ENCODE measurements around the gene TBXA2R. TPM values are rescaled to one million over a fixed set of nuclear protein-coding genes. Genes with fewer than 3 reads are reported as not detected.

TBXA2R gene
- total and polyA plus RNA-seq, 2 of the 8 experiments (the other 6 are each of a cell fraction or from before 2014, with no cell fraction given): 0.39 to 0.50 TPM

DNA sequence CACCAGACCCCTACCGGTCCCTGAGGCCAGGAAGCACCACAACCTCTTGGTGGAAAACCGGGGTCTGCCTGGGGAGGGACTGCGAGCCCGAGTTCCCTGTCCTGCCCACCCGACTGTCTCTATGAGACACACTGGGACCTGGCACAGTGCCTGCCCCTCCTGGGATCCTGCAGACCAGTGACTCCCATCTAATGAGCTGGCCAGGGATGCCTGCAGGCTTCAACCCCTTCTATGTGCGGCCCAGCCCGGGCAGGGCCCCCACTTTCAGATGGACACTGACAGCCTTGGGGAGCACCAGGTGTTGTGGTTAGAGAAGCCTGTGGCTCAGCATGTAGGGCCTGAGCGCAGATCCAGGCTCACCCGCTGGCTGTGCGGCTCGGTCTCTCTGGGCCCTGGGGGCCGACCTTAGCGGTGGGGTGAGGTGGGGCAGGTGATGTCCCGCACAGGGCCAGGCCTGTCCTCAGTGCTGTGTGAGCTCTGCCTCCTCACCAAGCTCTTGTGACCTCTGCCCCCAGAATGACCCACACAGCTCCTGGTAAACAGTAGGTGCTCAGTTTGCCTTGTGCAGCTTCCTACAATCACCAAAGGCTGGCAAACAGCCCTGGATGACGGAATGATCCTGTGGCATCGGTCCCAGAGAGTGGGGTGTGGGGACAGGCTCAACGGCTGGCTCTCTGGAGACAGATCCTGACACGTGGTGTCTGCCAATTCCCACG, 37.8 kb upstream of the TBXA2R start:
- no peak for TF ChIP-seq POU5F1 (IDR thresholded peaks at IDR 0.05; ENCODE audit: low read depth, low read length)
- TF ChIP-seq FOSL1 (IDR thresholded peaks at IDR 0.05; ENCODE audit: insufficient read depth, low read depth, low read length): no peak
- TF ChIP-seq CREB1 (IDR thresholded peaks at IDR 0.05): no peak
- no peak overlapping the region for H2BK12ac ChIP-seq (ENCODE audit: low read depth, low read length)
- no peak overlapping the region for H2AFZ ChIP-seq (ENCODE audit: low read length)
- H3K14ac ChIP-seq (ENCODE audit: insufficient read length): no peak overlapping the region
- H3K4ac ChIP-seq (replicated peaks; ENCODE audit: insufficient read length, low read depth, low read length): no peak overlapping the region
- H3K4me1 ChIP-seq (replicated peaks in 1 of 4; ENCODE audit: control insufficient read depth in 3 of 4, insufficient read depth in 4 of 4, low read length in 3 of 4): no peaks in the 10 kb centered on the region
- 95% methylated on average over 16 of the region's 19 CpGs; no CpG with 5 or more reads in 1 of the 2 experiments for WGBS, 2 experiments (ENCODE audit: extremely low coverage in 1 of 2, insufficient coverage in 1 of 2, insufficient read length in 1 of 2, insufficient replicate concordance in 2 of 2, low coverage in 1 of 2, low lambda C conversion rate in 2 of 2, missing lambda C conversion rate in 1 of 2)
- H4K5ac ChIP-seq (ENCODE audit: insufficient read length, low read depth, low read length): no peak overlapping the region
- H3K27ac ChIP-seq (ENCODE audit: low read depth, low read length): no peak overlapping the region
- no peak overlapping the region for H4K8ac ChIP-seq (ENCODE audit: extremely low read depth, insufficient read depth, low read length)
- H2BK15ac ChIP-seq (ENCODE audit: low read length): no peak overlapping the region
- H3K4me3 ChIP-seq (ENCODE audit: extremely low read depth in 1 of 4, insufficient read depth in 2 of 4, low read depth in 3 of 4, low read length in 4 of 4): no peak overlapping the region
- DNase-seq (ENCODE audit: low read depth in 1 of 2, low spot score in 2 of 2): no peak
- no peak overlapping the region for H2BK5ac ChIP-seq (ENCODE audit: low read depth, low read length)
- H4K20me1 ChIP-seq (replicated peaks in 1 of 2; ENCODE audit: control insufficient read depth in 1 of 2, insufficient read depth in 2 of 2, low read length in 2 of 2): peaks cover 3 to 5% of the 10 kb centered on the region in 2 experiments
- H3K18ac ChIP-seq (ENCODE audit: extremely low read depth, low read length): no peak overlapping the region
- H3K27me3 ChIP-seq (replicated peaks in 1 of 4; ENCODE audit: control insufficient read depth in 3 of 4, extremely low read depth in 1 of 4, insufficient read depth in 3 of 4, low read length in 3 of 4): no peaks in the 10 kb centered on the region
- H2BK120ac ChIP-seq (replicated peaks; ENCODE audit: low read depth, low read length): no peak overlapping the region
- no peak overlapping the region for H2BK20ac ChIP-seq (ENCODE audit: low read length)
- ChIA-PET POLR2A (ENCODE audit: partially characterized antibody) (interaction anchor here (0.6 to 0.8 kb wide), 3 partner anchors 11 to 35 kb away, joined by 3 read pairs; no protein-coding TSS in a partner anchor), CTCF (ENCODE audit: partially characterized antibody) (interaction anchor here (1.4 kb wide), 2 partner anchors 9 to 55 kb away, joined by 3 to 6 read pairs; no protein-coding TSS in a partner anchor)
- no peak overlapping the region for H3K4me2 ChIP-seq (ENCODE audit: insufficient read depth in 1 of 2, low read depth in 2 of 2, low read length in 2 of 2)
- no peak overlapping the region for H2AK5ac ChIP-seq (ENCODE audit: low read depth, low read length)
- no peak for FAIRE-seq
- no peak overlapping the region for H3K23ac ChIP-seq (ENCODE audit: insufficient read length)
- no peaks in the 10 kb centered on the region for H3K23me2 ChIP-seq (ENCODE audit: low read depth, low read length)
- peaks cover 2 to 12% (median 3%) of the 10 kb centered on the region in 4 experiments; a peak in 6 of 8 replicates for H3K36me3 ChIP-seq (ENCODE audit: control insufficient read depth in 2 of 4, insufficient read depth in 4 of 4, low read length in 3 of 4)
- H3K9ac ChIP-seq (replicated peaks in 1 of 4; ENCODE audit: extremely low read depth in 1 of 4, low read depth in 3 of 4, low read length in 3 of 4): no peak overlapping the region
- H3K79me1 ChIP-seq (ENCODE audit: low read depth, low read length): no peaks in the 10 kb centered on the region
- no peak overlapping the region for H4K91ac ChIP-seq (replicated peaks; ENCODE audit: insufficient read length, low read length)
- no peaks in the 10 kb centered on the region for H3K9me3 ChIP-seq (ENCODE audit: insufficient read depth in 2 of 2, low read depth in 1 of 2, low read length in 1 of 2)
- H3K56ac ChIP-seq (replicated peaks; ENCODE audit: insufficient read length, low read depth, low read length): no peak overlapping the region
- H3K79me2 ChIP-seq (ENCODE audit: control insufficient read depth in 1 of 2, insufficient read depth in 2 of 2, low read length in 2 of 2): no peaks in the 10 kb centered on the region
